ENCODE measurements around the gene KRTAP10-5.
"Not testable (repeated sequence)": the region's sequence is repeated elsewhere in the genome, so short reads cannot be mapped to it uniquely, and the experiment has no call there.

KRTAP10-5 gene

DNA sequence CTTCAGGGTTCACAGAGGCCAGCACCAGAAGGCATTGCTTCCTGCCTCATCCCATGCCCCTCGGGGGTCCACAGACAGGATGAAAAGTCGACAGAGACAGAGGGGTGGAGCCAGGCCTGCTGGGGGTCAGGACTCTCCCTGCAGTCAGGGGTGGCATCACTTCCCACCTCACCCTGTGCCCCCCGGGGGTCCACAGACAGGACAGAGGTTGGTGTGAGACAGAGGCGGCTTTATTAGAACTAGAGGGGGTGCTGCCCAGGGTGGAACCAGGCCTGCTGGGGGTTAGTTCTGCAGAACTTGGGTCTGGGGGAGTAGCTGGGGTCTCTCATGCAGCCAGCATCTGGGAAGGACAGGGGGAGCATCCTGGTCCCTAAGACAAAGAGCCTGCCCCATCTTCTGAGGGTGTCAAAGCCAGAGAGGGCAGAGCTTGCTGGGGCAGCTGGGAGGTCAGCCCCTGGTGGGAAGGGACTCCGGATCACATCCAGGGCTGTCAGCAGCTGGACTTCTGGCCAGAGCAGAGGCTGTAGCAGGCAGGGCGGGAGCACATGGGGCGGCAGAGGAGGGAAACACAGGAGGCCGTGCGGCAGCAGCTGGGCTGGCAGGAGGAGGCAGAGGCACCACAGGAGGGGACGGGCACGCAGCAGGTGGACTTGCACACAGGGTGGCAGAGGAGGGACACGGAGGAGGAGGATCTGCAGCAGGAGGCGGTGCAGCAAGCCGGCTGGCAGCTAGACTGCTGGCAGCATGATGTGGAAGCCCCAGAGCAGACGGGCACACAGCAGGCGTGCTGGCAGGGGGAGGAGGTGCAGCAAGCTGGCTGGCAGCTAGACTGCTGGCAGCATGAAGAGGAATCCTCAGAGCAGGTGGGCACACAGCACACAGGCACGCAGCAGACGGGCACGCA lies 10.7 kb upstream of the KRTAP10-5 start:
- not testable (repeated sequence) for DNase-seq (ENCODE audit: low read depth in 2 of 2)

DNA sequence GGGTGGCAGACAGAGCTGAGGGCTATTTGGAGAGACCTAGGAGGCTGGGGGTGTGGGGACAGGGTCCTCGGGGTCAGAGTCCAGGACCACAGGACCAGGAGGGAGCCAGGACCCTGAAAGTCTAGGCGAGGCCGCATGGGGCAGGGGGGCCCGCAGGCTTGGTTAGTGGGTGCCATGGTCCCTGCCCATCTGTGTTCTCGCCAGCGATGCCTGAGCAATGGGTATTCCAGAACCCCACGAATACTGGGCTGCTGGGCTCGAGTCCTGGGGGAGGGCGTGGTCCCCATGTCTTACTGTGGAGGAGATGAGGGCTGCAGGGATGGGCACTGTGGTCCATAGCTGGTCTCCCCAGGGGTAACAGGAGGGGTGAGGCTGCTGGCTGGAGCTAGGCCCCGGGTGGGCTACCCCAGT lies 9.9 kb upstream of the KRTAP10-5 start:
- DNase-seq (ENCODE audit: low read depth in 2 of 2), result no peak

DNA sequence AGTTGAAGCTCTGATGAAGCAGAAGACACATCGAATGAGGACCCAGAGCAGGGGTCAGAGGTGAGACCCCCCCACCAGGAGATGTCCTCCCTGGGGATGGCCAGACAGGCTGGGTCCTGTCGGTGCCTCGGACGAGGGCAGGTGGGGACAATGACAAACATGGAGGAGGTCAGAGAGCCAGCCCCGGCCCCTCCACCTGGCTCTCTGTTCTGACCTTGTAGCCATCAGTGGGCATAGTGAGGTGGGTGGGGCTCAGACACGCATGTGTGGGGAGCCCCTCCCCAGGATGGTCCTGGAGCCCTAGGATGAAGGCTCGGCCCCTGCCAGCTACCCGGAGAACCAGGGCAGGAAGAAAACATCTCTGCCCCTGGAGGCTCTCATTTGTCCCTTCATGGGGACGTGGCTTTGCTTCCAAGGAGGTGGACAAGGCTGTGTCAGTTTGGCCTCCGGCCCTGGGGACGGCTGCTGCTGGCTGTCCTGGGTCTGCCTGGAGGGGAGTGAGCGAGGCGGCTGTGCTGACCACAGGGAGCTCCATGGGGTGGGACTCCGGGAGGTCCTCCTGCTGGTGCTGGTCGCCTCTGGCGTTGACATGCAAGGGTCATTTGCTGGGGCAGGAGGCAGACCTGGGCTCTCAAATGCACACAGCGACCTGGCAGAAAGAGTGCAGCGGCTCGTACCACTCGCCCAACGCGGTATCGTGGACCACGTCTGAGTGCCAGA lies 9.3 kb upstream of the KRTAP10-5 start:
- no peak for DNase-seq (ENCODE audit: low read depth in 2 of 2)

DNA sequence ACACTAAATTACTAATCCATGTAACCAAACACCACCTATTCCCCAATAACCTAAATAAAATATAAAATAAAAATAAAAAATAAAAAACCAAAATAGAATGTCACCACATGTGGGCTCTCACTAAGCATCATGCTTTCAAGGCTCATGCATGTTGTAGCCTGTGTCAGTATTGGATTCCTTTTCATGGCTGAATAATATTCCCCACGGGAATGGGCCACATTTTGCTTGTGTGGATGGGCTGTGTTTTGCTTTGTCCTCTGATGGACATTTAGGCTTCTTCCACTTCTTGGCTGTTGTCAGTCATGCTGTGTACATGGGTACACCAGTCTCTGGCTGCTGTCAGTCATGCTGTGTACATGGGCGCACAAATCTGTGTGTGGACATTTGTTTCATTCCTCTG lies 8.7 kb upstream of the KRTAP10-5 start:
- DNase-seq (ENCODE audit: low read depth in 2 of 2), result no peak

DNA sequence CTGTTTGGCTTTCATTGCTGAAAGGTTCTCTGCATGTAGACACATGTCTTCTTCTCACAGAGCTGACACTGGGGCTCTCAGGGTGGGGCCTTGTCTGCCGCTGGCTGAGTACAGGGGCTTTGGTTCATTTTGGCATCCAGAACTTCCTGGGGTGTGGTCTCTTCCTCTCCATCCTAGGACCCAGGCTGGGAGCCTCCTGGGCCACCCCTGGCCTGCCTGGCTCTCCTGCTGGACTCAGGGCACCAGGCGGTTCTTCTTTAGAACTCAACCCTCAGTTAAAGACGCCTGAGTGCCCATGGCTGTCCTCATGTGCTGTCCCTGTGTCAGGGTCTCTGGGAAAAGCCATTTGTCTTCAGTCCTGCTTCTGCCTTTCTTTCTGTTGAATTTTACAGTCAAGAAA lies 5.5 kb upstream of the KRTAP10-5 start:
- DNase-seq (ENCODE audit: low read depth in 2 of 2), result no peak

DNA sequence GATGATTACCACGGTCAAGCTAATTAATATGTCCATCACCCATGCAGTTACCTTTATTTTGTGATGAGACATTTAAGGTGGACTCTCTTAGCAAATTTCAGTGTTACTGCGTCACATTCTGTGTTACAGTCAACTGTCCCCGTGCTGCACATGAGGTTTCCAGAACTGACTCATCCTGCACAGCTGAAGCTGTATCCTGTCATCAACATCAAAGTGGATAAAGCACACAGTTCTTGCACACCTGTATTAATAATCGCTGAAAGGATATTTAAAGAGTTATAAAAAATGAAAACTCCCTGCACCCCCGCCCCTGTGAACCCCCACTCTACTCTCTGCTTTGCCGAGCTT lies 3.4 kb upstream of the KRTAP10-5 start:
- peak in 1 of 2 donors; percentile 5 for DNase-seq (ENCODE audit: low read depth in 2 of 2)

DNA sequence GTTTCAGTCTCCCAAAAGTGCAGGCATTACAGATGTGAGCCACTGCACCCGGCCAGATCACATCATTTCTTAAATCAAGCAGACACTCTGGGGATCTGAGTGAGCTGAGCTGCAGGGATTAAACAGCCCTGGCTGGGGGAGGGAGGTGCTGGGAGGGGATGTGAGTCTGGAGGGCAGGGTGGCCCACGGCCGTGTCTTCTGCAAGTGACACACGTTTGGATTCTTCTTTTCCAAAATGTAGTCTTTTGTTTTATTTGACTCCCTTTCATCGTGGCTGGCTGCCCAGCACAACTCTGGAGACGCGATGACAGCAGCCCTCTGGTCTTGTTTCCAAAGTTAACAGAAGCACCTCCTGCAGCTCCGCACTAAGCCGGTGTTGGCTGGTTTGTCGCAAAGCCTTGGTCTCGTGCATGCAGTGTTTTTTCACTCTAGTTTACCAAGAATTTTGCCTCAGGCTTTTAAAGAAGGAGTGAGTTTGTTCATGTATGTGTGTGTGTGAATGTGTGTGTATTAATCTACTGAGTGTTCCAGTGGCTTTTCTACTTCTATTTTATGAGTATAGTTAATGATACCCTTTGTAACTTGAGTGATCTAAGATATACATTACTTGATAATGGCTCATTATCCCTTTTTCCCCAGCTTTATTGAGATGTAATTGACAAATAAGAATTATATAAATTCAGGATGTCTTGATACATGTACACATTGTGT lies 2.8 kb upstream of the KRTAP10-5 start:
- no peak for DNase-seq (ENCODE audit: low read depth in 2 of 2)

DNA sequence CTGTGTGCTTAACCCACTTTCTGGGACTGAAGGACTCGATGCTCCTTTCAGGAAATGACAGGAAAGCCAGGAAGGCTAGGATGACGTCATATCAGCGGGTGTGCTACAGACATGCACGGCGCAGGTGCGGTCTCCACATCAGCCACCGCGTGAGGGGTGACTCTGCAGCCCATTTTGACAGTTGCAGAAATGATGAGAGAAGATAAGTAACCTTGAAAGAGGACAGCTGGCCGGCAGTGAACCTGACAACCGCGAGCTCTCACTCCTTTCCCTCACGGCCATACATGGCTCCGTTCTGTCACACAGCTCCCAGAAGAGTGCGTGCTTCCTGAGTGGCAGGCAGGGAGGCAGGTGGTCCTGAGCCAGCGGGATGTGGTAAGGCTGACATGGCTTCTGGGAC lies 1.7 kb upstream of the KRTAP10-5 start:
- DNase-seq (ENCODE audit: low read depth in 2 of 2), result no peak

DNA sequence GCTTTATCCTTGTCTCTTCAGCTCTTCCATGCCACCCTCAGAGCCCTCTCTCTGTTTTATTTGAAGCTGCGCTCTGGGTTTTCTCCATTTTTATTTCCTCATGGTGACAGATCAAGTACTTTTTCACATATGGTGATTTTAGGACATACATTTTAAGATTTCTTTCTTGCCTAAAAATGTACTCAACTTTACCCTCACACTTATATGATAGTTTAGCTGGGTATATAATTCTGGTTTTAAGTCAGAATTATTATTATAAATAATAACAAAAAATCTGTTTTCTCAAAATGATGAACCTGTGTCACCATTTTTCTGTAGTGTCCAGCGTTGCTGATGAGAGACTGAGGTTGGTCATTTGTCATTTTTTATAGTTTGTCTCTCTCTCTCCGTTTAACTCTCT lies 754 bp upstream of the KRTAP10-5 start:
- no peak for DNase-seq (ENCODE audit: low read depth in 2 of 2)

DNA sequence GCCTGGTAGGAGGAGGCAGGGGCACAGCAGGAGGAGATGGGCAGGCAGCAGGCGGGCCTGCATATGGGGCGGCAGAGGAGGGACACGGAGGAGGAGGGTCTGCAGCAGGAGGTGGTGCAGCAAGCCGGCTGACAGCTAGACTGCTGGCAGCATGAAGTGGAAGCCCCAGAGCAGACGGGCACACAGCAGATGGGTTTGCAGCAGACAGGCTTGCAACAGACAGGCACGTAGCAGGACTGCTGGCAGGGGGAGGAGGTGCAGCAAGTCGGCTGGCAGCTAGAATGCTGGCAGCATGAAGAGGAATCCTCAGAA lies 615 bp downstream of the KRTAP10-5 start:
- no peak for DNase-seq (ENCODE audit: low read depth in 2 of 2)

DNA sequence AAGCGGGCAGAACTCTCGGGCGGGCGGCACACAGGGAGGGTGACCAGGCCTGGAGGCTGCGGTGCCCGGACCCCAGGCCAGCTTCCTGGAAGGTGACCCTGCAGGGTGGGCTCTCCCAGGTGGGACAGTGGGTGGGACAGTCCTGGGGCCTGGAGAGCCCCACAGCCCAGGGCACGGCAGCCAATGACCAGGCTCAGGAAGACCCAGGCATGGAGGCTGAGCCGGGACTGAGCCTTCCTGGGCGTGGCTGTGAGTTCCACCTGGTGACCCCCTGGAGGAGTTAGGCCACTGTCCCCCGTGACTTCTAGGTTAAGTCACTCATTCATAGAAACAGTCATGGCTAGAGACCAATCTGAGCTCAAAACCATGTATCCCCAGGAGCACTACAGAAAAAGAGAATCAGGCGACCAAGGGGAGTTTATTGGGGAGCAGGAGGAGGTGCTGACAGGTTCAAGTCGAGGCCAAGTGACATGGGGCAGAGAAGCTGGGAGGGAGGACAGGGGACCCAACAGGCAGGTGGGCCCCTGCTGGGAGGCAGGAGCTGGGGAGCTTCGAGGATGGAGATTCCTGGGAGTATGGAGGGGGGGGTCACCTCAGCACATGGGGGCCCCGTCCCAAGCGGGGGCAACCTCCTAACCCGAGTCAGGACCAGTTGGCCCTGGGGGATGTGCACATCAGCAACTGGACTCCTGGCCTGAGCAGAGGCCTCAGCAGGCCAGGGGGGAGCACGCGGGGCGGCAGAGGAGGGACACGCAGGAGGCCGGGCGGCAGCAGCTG lies 1.2 kb downstream of the KRTAP10-5 start:
- no peak for DNase-seq (ENCODE audit: low read depth in 2 of 2)

DNA sequence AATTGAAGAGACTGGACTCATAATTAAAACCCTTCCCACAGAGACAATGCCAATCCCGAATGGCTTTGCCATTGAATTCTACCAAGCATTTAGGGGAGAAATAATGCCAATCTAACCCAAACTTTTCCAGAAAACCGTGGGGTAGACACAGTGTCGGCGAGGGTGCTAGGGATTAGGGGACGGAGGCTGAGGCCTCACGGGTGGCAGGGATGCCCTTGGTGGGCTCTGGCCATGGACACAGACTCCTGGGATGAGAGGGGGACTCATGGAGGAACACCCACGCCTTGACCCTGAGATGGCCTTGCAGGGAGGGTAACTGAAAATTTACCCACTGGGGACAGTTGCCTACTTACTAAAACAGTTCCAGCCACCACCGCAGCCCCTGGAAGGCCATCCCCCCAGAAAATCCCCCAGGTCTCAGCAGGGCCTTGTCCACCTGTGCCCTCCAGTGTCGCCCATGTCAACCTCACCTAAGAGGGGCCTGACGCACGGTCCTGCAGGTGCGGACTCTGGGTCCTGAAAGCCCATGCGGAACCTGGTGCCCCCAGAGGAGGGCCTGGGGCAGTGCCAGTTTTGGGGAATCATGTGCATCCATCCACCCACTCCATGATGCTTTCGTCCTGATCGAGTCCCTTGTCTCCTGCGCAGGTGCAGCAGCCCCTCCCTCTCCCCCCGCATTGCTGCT lies 1.9 kb downstream of the KRTAP10-5 start:
- no peak for DNase-seq (ENCODE audit: low read depth in 2 of 2)

DNA sequence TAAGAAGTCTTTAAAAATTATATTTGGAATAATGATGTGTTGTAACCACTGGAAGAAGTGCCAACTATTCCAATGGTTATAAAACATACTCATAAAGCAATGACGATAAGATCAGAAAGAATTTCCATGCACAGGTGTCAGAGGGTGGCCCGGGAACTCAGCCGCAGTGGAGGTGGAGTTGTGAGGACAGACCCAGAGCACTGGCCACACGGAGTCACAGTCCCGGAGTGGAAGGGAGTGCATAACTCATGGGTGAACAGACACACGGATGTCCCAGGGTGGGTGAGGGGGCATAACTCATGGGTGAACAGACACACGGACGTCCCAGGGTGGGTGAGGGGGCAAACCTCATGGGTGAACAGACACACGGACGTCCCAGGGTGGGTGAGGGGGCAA lies 4.4 kb downstream of the KRTAP10-5 start:
- DNase-seq (ENCODE audit: low read depth in 2 of 2), result no peak

DNA sequence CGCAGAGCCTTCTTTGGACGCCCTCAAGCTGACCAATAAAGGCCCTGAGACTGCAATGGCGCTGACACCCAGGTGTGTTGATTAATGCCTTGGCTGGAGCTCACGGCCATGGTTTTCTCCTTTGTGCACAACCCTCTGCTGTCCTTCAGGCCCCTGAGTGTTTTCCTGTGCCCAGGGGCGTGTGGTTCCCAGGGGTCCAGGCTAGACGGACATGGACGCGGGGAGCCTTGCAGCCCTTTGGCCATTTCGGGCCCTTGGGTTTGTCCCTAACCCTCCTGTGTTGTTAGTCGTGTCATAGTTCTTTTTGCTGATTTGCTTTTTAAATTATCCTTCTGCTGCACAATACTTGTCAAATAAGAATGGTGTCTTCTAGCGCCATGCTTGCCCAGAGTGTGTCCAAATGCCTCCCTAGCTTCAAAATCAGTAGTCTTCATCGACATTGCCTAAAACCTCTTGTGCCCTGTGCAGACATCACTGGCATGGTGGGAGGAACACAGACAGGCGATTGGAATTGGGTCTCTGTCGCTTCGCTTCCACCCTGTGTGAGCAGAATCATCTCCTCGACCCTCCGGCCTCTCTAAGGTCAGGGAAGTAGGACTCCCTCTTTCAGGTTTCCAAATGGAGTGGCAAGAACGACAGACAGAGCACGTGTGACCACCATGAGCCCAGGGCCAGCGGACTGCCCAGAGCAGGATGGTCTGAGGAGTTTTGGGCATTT lies 4.9 kb downstream of the KRTAP10-5 start:
- no peak for DNase-seq (ENCODE audit: low read depth in 2 of 2)

DNA sequence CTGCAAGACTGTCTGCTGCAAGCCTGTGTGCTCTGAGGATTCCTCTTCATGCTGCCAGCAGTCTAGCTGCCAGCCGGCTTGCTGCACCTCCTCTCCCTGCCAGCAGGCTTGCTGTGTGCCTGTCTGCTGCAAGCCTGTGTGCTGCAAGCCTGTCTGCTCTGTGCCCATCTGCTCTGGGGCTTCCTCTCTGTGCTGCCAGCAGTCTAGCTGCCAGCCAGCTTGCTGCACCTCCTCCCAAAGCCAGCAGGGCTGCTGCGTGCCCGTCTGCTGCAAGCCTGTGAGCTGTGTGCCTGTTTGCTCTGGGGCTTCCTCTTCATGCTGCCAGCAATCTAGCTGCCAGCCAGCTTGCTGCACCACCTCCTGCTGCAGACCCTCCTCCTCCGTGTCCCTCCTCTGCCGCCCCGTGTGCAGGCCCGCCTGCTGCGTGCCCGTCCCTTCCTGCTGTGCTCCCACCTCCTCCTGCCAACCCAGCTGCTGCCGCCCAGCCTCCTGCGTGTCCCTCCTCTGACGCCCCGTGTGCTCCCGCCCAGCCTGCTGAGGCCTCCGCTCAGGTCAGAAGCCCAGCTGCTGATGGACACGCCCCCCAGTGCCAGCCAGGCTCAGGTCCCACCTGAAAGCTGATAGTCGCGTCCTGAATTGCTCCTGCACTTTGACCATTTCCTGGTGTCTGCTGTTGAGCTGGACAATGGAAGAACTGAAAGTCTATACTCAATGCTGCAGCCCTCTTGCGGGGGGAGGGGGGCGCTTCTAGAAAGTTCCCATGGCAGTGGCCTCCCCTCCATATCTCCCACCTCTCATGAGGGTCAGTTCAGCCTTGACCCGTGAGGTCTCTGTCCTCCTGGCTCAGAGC lies 5.7 kb downstream of the KRTAP10-5 start:
- no peak for DNase-seq (ENCODE audit: low read depth in 2 of 2)

DNA sequence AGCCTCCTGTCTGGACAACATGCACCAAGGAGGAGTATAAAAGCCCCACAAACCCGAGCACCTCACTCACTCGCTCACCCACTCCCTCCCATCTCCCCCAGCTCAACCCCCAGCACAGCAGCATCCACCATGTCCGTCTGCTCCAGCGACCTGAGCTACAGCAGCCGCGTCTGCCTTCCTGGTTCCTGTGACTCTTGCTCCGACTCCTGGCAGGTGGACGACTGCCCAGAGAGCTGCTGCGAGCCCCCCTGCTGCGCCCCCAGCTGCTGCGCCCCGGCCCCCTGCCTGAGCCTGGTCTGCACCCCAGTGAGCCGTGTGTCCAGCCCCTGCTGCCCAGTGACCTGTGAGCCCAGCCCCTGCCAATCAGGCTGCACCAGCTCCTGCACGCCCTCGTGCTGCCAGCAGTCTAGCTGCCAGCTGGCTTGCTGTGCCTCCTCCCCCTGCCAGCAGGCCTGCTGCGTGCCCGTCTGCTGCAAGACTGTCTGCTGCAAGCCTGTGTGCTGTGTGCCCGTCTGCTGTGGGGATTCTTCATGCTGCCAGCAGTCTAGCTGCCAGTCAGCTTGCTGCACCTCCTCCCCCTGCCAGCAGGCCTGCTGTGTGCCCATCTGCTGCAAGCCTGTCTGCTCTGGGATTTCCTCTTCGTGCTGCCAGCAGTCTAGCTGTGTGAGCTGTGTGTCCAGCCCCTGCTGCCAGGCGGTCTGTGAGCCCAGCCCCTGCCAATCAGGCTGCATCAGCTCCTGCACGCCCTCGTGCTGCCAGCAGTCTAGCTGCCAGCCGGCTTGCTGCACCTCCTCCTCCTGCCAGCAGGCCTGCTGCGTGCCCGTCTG lies 6.6 kb downstream of the KRTAP10-5 start, which contains the start of gene KRTAP10-4:
TSS of gene KRTAP10-4 (plus strand) at position 100 of the 827 bp plus-strand sequence. CDS start at position 130, 30 bp downstream.
- DNase-seq (ENCODE audit: low read depth in 2 of 2), result not testable (repeated sequence)

DNA sequence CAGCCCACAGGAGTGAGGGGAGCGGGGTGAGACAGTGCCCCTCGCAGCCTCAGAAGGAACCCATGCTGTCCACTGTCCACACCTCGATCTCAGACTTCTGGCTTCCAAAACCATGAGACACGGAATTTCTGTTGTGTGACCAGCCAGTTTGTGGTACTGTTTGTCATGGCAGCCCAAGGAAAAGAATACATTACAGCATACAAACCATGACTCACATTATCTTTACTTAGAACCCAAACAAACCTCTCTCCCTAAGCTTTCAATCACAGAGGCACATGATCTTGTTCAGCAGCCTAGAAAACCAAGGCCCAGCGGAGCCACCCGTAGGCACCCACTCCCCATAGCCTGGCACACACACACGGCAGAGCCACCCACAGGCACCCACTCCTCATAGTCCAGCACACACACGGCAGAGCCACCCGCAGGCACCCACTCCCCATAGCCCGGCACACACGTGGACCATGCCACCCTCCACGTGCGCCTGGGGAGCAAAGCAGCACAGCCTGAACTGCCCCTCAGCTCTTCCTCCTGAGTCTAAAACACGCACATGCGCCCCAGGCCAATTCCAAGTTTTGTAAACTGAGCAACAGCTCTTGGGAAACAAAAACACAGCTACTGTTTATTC lies 7.3 kb downstream of the KRTAP10-5 start:
- DNase-seq (ENCODE audit: low read depth in 2 of 2), result no peak
